ENCODE data around the gene CGNL1. TPM values are rescaled to one million over a fixed set of nuclear protein-coding genes. Genes with fewer than 3 reads are reported as not detected.

Gene CGNL1
- total RNA-seq, 1 donor from 2014 or later, result 7.1 TPM

- Mint-ChIP-seq H3K27ac (ENCODE audit: unreplicated experiment) (no peak overlapping the region), H3K36me3 (ENCODE audit: low read depth) (no peaks in the 10 kb centered on the region)
These were observed 166.2 kb downstream of the CGNL1 start for GRCh38 chr15:57542505-57542817.

GRCh38 chr15:57544848-57545480 lies 168.7 kb downstream of the CGNL1 start:
- no peaks in the 10 kb centered on the region for H3K36me3 Mint-ChIP-seq (ENCODE audit: low read depth)
- no peak overlapping the region for H3K4me3 Mint-ChIP-seq (ENCODE audit: unreplicated experiment)
- peaks cover 12% of the 10 kb centered on the region for H3K4me1 Mint-ChIP-seq (ENCODE audit: low read depth)
- H3K27ac Mint-ChIP-seq (ENCODE audit: unreplicated experiment), result no peak overlapping the region
- H3K9me3 Mint-ChIP-seq (ENCODE audit: low read depth), result no peaks in the 10 kb centered on the region
- no peak for TF ChIP-seq CTCF (IDR thresholded peaks at IDR 0.05)
- no peaks in the 10 kb centered on the region for H3K27me3 Mint-ChIP-seq (ENCODE audit: low read depth)
- no peak for DNase-seq (ENCODE audit: low spot score)

More at GRCh38 chr15:57542505-57542817, 166.2 kb downstream of the CGNL1 start:
- Mint-ChIP-seq H3K4me1 (ENCODE audit: low read depth) (peaks cover 5% of the 10 kb centered on the region), H3K9me3 (ENCODE audit: low read depth) (no peaks in the 10 kb centered on the region), H3K4me3 (ENCODE audit: unreplicated experiment) (no peak overlapping the region), H3K27me3 (ENCODE audit: low read depth) (no peaks in the 10 kb centered on the region)
- TF ChIP-seq CTCF (IDR thresholded peaks at IDR 0.05), result peak; percentile 14
- no peak for DNase-seq (ENCODE audit: low spot score)

GRCh38 chr15:57545995-57546394 lies 169.7 kb downstream of the CGNL1 start:
- H3K27ac Mint-ChIP-seq (ENCODE audit: unreplicated experiment), result no peak overlapping the region
- no peak for DNase-seq (ENCODE audit: low spot score)
- H3K4me1 Mint-ChIP-seq (ENCODE audit: low read depth), result peaks cover 20% of the 10 kb centered on the region

GRCh38 chr15:57547243-57547755 lies 171.0 kb downstream of the CGNL1 start:
- Mint-ChIP-seq H3K9me3 (ENCODE audit: low read depth) (no peaks in the 10 kb centered on the region), H3K27me3 (ENCODE audit: low read depth) (no peaks in the 10 kb centered on the region), H3K4me3 (ENCODE audit: unreplicated experiment) (no peak overlapping the region), H3K27ac (ENCODE audit: unreplicated experiment) (no peak overlapping the region), H3K4me1 (ENCODE audit: low read depth) (peaks cover 34% of the 10 kb centered on the region), H3K36me3 (ENCODE audit: low read depth) (no peaks in the 10 kb centered on the region)
- no peak for TF ChIP-seq CTCF (IDR thresholded peaks at IDR 0.05)
- no peak for DNase-seq (ENCODE audit: low spot score)

More at GRCh38 chr15:57545995-57546394, 169.7 kb downstream of the CGNL1 start:
- H3K27me3 Mint-ChIP-seq (ENCODE audit: low read depth), result no peaks in the 10 kb centered on the region
- no peak overlapping the region for H3K4me3 Mint-ChIP-seq (ENCODE audit: unreplicated experiment)
- H3K36me3 Mint-ChIP-seq (ENCODE audit: low read depth), result no peaks in the 10 kb centered on the region
- H3K9me3 Mint-ChIP-seq (ENCODE audit: low read depth), result no peaks in the 10 kb centered on the region
- TF ChIP-seq CTCF (IDR thresholded peaks at IDR 0.05), result peak; percentile 20

GRCh38 chr15:57548351-57548750 lies 172.0 kb downstream of the CGNL1 start:
- no peaks in the 10 kb centered on the region for H3K9me3 Mint-ChIP-seq (ENCODE audit: low read depth)
- H3K27me3 Mint-ChIP-seq (ENCODE audit: low read depth), result no peaks in the 10 kb centered on the region
- no peak for TF ChIP-seq CTCF (IDR thresholded peaks at IDR 0.05)
- H3K36me3 Mint-ChIP-seq (ENCODE audit: low read depth), result no peaks in the 10 kb centered on the region
- no peak overlapping the region for H3K4me3 Mint-ChIP-seq (ENCODE audit: unreplicated experiment)
- peaks cover 44% of the 10 kb centered on the region for H3K4me1 Mint-ChIP-seq (ENCODE audit: low read depth)
- no peak for DNase-seq (ENCODE audit: low spot score)
- H3K27ac Mint-ChIP-seq (ENCODE audit: unreplicated experiment), result no peak overlapping the region

Data from chondrocyte (in vitro differentiated cells).